ENCODE measurements around the gene MAGEC3.
"Not testable (repeated sequence)": the region's sequence is repeated elsewhere in the genome, so short reads cannot be mapped to it uniquely, and the experiment has no call there.

The MAGEC3 gene, protein sequence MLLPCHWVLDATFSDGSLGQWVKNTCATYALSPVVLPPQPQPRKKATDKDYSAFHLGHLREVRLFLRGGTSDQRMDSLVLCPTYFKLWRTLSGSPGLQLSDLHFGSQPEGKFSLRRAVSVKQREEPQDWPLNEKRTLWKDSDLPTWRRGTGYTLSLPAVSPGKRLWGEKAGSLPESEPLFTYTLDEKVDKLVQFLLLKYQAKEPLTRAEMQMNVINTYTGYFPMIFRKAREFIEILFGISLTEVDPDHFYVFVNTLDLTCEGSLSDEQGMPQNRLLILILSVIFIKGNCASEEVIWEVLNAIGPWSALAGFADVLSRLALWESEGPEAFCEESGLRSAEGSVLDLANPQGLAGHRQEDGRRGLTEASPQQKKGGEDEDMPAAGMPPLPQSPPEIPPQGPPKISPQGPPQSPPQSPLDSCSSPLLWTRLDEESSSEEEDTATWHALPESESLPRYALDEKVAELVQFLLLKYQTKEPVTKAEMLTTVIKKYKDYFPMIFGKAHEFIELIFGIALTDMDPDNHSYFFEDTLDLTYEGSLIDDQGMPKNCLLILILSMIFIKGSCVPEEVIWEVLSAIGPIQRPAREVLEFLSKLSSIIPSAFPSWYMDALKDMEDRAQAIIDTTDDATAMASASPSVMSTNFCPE

GRCh38 chrX:141838016-141838415 is at the start of gene MAGEC3:
Gene MAGEC3, plus strand, starts transcription at chrX:141838316. Its CDS starts 0 bp downstream, at chrX:141838316.
- no peak within 1 kb of the TSS for H3K4me3 Mint-ChIP-seq
- H3K27me3 Mint-ChIP-seq = no peaks in the 10 kb centered on the region
- H3K4me1 Mint-ChIP-seq (ENCODE audit: low read depth) = no peaks in the 10 kb centered on the region
- H3K9me3 Mint-ChIP-seq (ENCODE audit: low read depth) = no peaks in the 10 kb centered on the region
- no peak within 1 kb of the TSS for H3K27ac Mint-ChIP-seq
- H3K36me3 Mint-ChIP-seq = no peaks in the 10 kb centered on the region

- no peaks in the 10 kb centered on the region for H3K27me3 Mint-ChIP-seq
- H3K9me3 Mint-ChIP-seq (ENCODE audit: low read depth) = peaks cover 6% of the 10 kb centered on the region
- no peak overlapping the region for H3K4me3 Mint-ChIP-seq
- H3K27ac Mint-ChIP-seq = no peak overlapping the region
- no peaks in the 10 kb centered on the region for H3K4me1 Mint-ChIP-seq (ENCODE audit: low read depth)
- H3K36me3 Mint-ChIP-seq = no peaks in the 10 kb centered on the region
Observed at GRCh38 chrX:141791856-141792255, 46.3 kb upstream of the MAGEC3 start.

- Mint-ChIP-seq H3K27me3 (no peaks in the 10 kb centered on the region), H3K27ac (no peak overlapping the region), H3K36me3 (no peaks in the 10 kb centered on the region), H3K4me1 (ENCODE audit: low read depth) (no peaks in the 10 kb centered on the region), H3K4me3 (no peak overlapping the region), H3K9me3 (ENCODE audit: low read depth) (peaks cover 4% of the 10 kb centered on the region)
Observed at GRCh38 chrX:141811438-141811837, 26.7 kb upstream of the MAGEC3 start.

DNA sequence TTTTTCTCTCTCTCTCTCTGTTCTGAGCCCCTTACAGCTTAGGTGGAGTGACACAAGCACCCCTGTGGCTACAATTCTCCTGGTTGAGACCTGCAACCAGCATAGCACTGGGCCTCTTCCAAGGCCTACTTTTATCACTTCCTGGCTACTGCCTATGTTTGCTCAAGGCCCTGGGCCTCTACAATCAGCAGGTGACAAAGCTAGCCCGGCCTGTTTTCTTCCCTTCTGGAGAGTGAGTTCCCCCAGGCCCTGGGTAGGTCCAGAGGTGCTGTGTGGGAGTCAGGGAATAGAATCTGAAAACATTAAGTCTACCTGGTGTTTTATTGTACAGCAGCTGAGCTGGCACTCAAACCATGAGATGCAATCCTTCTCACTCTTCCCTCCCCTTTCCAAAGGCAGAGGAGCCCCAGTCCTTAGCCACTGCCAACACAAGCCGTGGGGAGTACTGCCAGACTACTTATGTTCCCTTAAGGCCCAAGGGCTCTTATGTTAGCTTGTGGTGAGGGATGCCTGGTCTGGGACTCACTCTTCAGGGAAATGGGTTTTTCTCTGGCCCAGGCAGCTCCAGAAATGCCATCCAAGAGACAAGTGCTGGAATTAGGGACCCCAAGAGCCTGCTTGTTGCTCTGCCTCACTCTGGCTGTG is 23.8 kb upstream of the MAGEC3 start:
- no peak overlapping the region for H3K4me3 Mint-ChIP-seq
- H3K27ac Mint-ChIP-seq = no peak overlapping the region
- no peaks in the 10 kb centered on the region for H3K4me1 Mint-ChIP-seq (ENCODE audit: low read depth)
- peaks cover 4% of the 10 kb centered on the region for H3K9me3 Mint-ChIP-seq (ENCODE audit: low read depth)
- H3K27me3 Mint-ChIP-seq = no peaks in the 10 kb centered on the region
- no peaks in the 10 kb centered on the region for H3K36me3 Mint-ChIP-seq

- Mint-ChIP-seq H3K4me1 (ENCODE audit: low read depth) (no peaks in the 10 kb centered on the region), H3K4me3 (no peak overlapping the region), H3K36me3 (no peaks in the 10 kb centered on the region), H3K9me3 (ENCODE audit: low read depth) (peaks cover 2% of the 10 kb centered on the region), H3K27me3 (no peaks in the 10 kb centered on the region), H3K27ac (no peak overlapping the region)
Observed at GRCh38 chrX:141815904-141816303, 22.2 kb upstream of the MAGEC3 start.

DNA sequence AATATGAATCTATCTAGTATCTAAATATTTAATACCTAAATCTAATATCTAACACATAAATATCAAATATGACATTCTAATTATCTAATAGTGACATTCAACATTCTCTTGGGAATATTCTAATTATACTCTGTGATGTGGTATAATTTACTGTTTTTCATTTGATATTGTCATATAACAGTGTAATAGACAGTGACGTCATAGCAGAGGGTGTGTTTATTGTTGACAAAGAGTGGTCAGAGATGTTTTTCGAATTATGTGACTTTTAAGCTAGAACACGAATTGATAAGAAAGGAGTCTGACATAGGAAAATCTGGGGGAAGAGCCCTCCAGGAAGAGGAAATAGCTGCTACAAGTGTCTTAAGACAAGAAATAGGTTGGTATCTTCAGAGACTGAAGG is 5.9 kb upstream of the MAGEC3 start:
- H3K27ac Mint-ChIP-seq = no peak overlapping the region
- H3K4me3 Mint-ChIP-seq = no peak overlapping the region
- H3K4me1 Mint-ChIP-seq (ENCODE audit: low read depth) = no peaks in the 10 kb centered on the region
- H3K36me3 Mint-ChIP-seq = no peaks in the 10 kb centered on the region
- no peaks in the 10 kb centered on the region for H3K27me3 Mint-ChIP-seq
- no peaks in the 10 kb centered on the region for H3K9me3 Mint-ChIP-seq (ENCODE audit: low read depth)

- Mint-ChIP-seq H3K4me1 (ENCODE audit: low read depth) (no peaks in the 10 kb centered on the region), H3K27me3 (no peaks in the 10 kb centered on the region), H3K4me3 (no peak overlapping the region), H3K27ac (no peak overlapping the region), H3K36me3 (no peaks in the 10 kb centered on the region), H3K9me3 (ENCODE audit: low read depth) (no peaks in the 10 kb centered on the region)
Observed at GRCh38 chrX:141839856-141840255, 1.7 kb downstream of the MAGEC3 start.

DNA sequence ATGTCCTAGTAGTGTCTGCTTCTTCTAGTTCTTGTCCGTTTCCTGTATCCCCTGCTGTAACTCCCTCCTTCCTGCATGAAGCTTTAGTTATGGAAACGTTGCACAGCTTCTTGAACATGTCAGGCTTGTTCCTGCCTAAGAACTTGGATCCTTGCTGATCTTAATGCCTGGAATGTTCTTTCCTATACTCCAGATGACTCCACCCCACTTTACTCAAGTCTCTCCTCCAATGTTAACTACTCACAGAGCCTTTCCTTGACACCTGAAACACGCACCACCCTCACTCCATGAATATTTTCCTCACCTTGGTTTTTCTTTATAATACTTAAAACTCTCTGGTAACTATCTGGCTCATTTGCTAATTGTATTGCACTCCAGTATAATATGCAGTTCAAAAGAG is 19.4 kb downstream of the MAGEC3 start:
- Mint-ChIP-seq H3K9me3 (ENCODE audit: low read depth) (peaks cover 7% of the 10 kb centered on the region), H3K27ac (no peak overlapping the region), H3K27me3 (no peaks in the 10 kb centered on the region), H3K4me3 (no peak overlapping the region), H3K4me1 (ENCODE audit: low read depth) (no peaks in the 10 kb centered on the region), H3K36me3 (no peaks in the 10 kb centered on the region)

GRCh38 chrX:141879616-141880015 is 41.5 kb downstream of the MAGEC3 start:
- no peaks in the 10 kb centered on the region for H3K9me3 Mint-ChIP-seq (ENCODE audit: low read depth)
- H3K27me3 Mint-ChIP-seq = no peaks in the 10 kb centered on the region
- H3K4me3 Mint-ChIP-seq = no peak overlapping the region
- no peaks in the 10 kb centered on the region for H3K4me1 Mint-ChIP-seq (ENCODE audit: low read depth)
- H3K36me3 Mint-ChIP-seq = no peaks in the 10 kb centered on the region
- H3K27ac Mint-ChIP-seq = no peak overlapping the region

DNA sequence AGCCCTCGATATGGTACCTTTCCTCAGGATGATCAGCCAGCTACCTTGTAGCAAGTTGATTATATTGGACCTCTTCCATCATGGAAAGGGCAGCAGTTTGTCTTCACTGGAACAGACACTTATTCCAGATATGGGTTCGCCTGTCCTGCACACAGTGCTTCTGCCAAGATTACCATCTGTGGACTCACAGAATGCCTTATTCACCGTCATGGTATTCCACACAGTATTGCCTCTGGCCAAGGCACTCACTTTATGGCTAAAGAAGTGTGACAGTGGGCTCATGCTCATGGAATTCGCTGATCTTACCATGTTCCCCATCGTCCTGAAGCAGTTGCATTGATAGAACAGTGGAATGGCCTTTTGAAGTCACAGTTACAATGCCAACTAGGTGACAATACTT is 50.7 kb downstream of the MAGEC3 start:
- H3K36me3 Mint-ChIP-seq; H3K9me3 Mint-ChIP-seq (ENCODE audit: low read depth); H3K27ac Mint-ChIP-seq; H3K4me1 Mint-ChIP-seq (ENCODE audit: low read depth); H3K4me3 Mint-ChIP-seq; H3K27me3 Mint-ChIP-seq: not testable (repeated sequence)

- H3K4me3 Mint-ChIP-seq = no peak overlapping the region
- no peaks in the 10 kb centered on the region for H3K27me3 Mint-ChIP-seq
- no peak overlapping the region for H3K27ac Mint-ChIP-seq
- no peaks in the 10 kb centered on the region for H3K4me1 Mint-ChIP-seq (ENCODE audit: low read depth)
- H3K9me3 Mint-ChIP-seq (ENCODE audit: low read depth) = no peaks in the 10 kb centered on the region
- H3K36me3 Mint-ChIP-seq = no peaks in the 10 kb centered on the region
Observed at GRCh38 chrX:141894733-141895132, 56.6 kb downstream of the MAGEC3 start.

- no peak overlapping the region for H3K4me3 Mint-ChIP-seq
- no peaks in the 10 kb centered on the region for H3K27me3 Mint-ChIP-seq
- no peaks in the 10 kb centered on the region for H3K36me3 Mint-ChIP-seq
- no peak overlapping the region for H3K27ac Mint-ChIP-seq
- H3K9me3 Mint-ChIP-seq (ENCODE audit: low read depth) = no peaks in the 10 kb centered on the region
- no peaks in the 10 kb centered on the region for H3K4me1 Mint-ChIP-seq (ENCODE audit: low read depth)
Observed at GRCh38 chrX:141897690-141898089, 59.6 kb downstream of the MAGEC3 start.

GRCh38 chrX:141902366-141902765 is 64.2 kb downstream of the MAGEC3 start:
- Mint-ChIP-seq H3K4me1 (ENCODE audit: low read depth) (no peaks in the 10 kb centered on the region), H3K9me3 (ENCODE audit: low read depth) (no peaks in the 10 kb centered on the region), H3K4me3 (no peak overlapping the region), H3K27ac (no peak overlapping the region), H3K36me3 (no peaks in the 10 kb centered on the region), H3K27me3 (no peaks in the 10 kb centered on the region)

DNA sequence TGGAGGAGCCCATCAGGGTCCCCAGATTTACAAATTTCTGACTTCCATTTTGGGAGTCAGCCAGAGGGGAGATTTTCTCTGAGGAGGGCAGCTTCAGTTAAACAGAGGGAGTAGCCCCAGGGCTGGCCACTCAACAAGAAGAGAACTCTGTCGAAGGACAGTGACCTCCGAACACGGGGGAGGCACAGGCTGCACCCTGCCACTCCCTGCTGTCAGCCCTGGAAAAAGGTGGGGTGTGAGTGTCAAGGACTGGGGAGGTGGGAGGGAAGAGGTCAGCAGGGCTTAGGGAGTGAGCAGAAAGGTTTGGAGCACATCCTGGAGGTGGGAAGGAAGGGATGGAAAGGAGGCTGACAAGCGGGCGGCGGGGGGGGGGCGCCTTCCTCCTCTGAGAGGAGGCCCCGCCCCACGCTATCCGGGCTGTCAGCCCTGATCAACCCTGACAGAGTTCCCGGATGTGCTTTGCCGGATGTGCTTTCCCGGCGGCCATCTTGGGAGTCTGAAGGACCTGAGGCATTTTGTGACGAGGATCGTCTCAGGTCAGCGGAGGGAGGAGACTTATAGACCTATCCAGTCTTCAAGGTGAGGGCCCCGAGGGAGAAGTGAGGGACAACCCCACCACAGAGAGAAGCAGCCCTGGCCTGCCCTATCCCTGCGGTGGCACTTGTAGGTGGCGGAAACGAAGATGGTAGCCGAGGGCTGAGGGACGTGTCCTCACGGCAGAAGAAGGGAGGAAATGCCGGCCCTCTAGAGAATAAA is 65.5 kb downstream of the MAGEC3 start, which contains the start of gene MAGEC1:
MAGEC1 (plus strand) TSS at position 495 of the 756 bp plus-strand sequence. CDS start 1,179 bp downstream, outside the sequence.
- H3K27me3 Mint-ChIP-seq = no peaks in the 10 kb centered on the region
- H3K4me1 Mint-ChIP-seq (ENCODE audit: low read depth) = no peaks in the 10 kb centered on the region
- H3K9me3 Mint-ChIP-seq (ENCODE audit: low read depth) = no peaks in the 10 kb centered on the region
- no peak within 1 kb of the TSS for H3K27ac Mint-ChIP-seq
- H3K4me3 Mint-ChIP-seq = no peak within 1 kb of the TSS
- H3K36me3 Mint-ChIP-seq = no peaks in the 10 kb centered on the region

GRCh38 chrX:141904262-141904661 is 66.1 kb downstream of the MAGEC3 start:
- H3K9me3 Mint-ChIP-seq (ENCODE audit: low read depth) = no peaks in the 10 kb centered on the region
- no peaks in the 10 kb centered on the region for H3K27me3 Mint-ChIP-seq
- H3K4me1 Mint-ChIP-seq (ENCODE audit: low read depth) = no peaks in the 10 kb centered on the region
- no peak overlapping the region for H3K4me3 Mint-ChIP-seq
- no peaks in the 10 kb centered on the region for H3K36me3 Mint-ChIP-seq
- no peak overlapping the region for H3K27ac Mint-ChIP-seq

All from activated naive CD8-positive, alpha-beta T cell (primary cell).